GM10266 (cell line): ENCODE data around the gene CDH23.

ENCODE experiments used
- DNase-seq: peaks from one replicate; pipeline ENCODE4 v3.0.0; 2012; ENCODE audit errors: extremely low spot score
- CTCF ChIP-seq: IDR thresholded peaks from 2 replicates; pipeline ENCODE4 v1.5.1; 2012; ENCODE audit warnings: mild to moderate bottlenecking, low read depth; ENCODE audit not compliant: control insufficient read depth, insufficient read depth; ENCODE audit errors: missing control alignments

Gene CDH23

GRCh38 chr10:71724539-71724938 lies 327.8 kb downstream of the CDH23 start:
- no peak for TF ChIP-seq CTCF
- no peak for DNase-seq

GRCh38 chr10:71725249-71725648 lies 328.5 kb downstream of the CDH23 start:
- TF ChIP-seq CTCF, result no peak
- DNase-seq, result no peak

GRCh38 chr10:71725998-71726579 lies 329.4 kb downstream of the CDH23 start:
- DNase-seq, result peak; percentile 55
- TF ChIP-seq CTCF, result peak; percentile 31

GRCh38 chr10:71726580-71727104 lies 329.9 kb downstream of the CDH23 start:
- no peak for DNase-seq
- no peak for TF ChIP-seq CTCF

- TF ChIP-seq CTCF, result no peak
- peak; percentile 73 for DNase-seq
Measured at GRCh38 chr10:71727105-71727737, 330.5 kb downstream of the CDH23 start.

GRCh38 chr10:71727738-71728737 lies 331.3 kb downstream of the CDH23 start:
- DNase-seq, result peak; percentile 77
- TF ChIP-seq CTCF, result no peak
